Smooth muscle cell (in vitro differentiated cells): ENCODE results near the gene NBPF11. TPM values are rescaled to one million over a fixed set of nuclear protein-coding genes. Genes with fewer than 3 reads are reported as not detected.
A peak's percentile ranks its signal among the peaks of the same experiment; 100 is the strongest.
"Not testable (repeated sequence)": the region's sequence is repeated elsewhere in the genome, so short reads cannot be mapped to it uniquely, and the experiment has no call there.

Experiments used
- DNase-seq: peaks from one replicate; lab custom pipeline; 2025; ENCODE audit not compliant: unreplicated experiment; lab: John Stamatoyannopoulos, UW
- H2AFZ ChIP-seq: fragments of 200-600 bp; sonication (generic); 2 replicates; pipeline ENCODE4 v1.6.0; 2016; ENCODE audit warnings: antibody characterized with exemption, low read depth, mild to moderate bottlenecking
- H3F3A ChIP-seq: fragments of 200-600 bp; sonication (generic); 2 replicates; pipeline ENCODE4 v1.6.0; 2017; ENCODE audit warnings: antibody characterized with exemption, low read depth
- H3K27ac ChIP-seq: fragments of 200-600 bp; sonication (generic); 2 replicates; pipeline ENCODE4 v1.5.1; 2016; ENCODE audit warnings: low read depth, mild to moderate bottlenecking
- H3K27me3 ChIP-seq: fragments of 200-600 bp; sonication (generic); 2 replicates; pipeline ENCODE4 v1.6.1; 2016; ENCODE audit warnings: low read depth, mild to moderate bottlenecking
- H3K36me3 ChIP-seq: fragments of 200-600 bp; sonication (generic); 2 replicates; pipeline ENCODE4 v1.5.1; 2016; ENCODE audit warnings: low read depth
- H3K4me1 ChIP-seq: fragments of 200-600 bp; sonication (generic); 2 replicates; pipeline ENCODE4 v1.5.1; 2016; ENCODE audit warnings: low read depth
- H3K4me2 ChIP-seq: fragments of 200-600 bp; sonication (generic); 2 replicates; pipeline ENCODE4 v1.6.0; 2016; ENCODE audit warnings: mild to moderate bottlenecking
- H3K4me3 ChIP-seq: fragments of 200-600 bp; sonication (generic); 2 replicates; pipeline ENCODE4 v1.5.1; 2016; ENCODE audit warnings: mild to moderate bottlenecking
- H3K79me2 ChIP-seq: fragments of 200-600 bp; sonication (generic); 2 replicates; pipeline ENCODE4 v1.6.0; 2016; ENCODE audit warnings: low read depth, mild to moderate bottlenecking
- H3K9ac ChIP-seq: fragments of 200-600 bp; sonication (generic); 2 replicates; pipeline ENCODE4 v1.6.0; 2016; ENCODE audit warnings: low read depth
- H3K9me3 ChIP-seq: fragments of 200-600 bp; sonication (generic); replicated peaks from 2 replicates; pipeline ENCODE4 v1.5.1; 2016; ENCODE audit warnings: low read depth
- H4K20me1 ChIP-seq: fragments of 200-600 bp; sonication (generic); 2 replicates; pipeline ENCODE4 v1.6.0; 2016; ENCODE audit warnings: low read depth
- WGBS: methylation state at CpG from one replicate; pipeline ENCODE4 v1.1.7; 2016; ENCODE audit warnings: low lambda C conversion rate; 5-methylcytosine and 5-hydroxymethylcytosine counted together
- polyA plus RNA-seq: library from polyadenylated mRNA; unstranded; fragments of >200 nt; fragmentation: Nextera tagmentation; extraction: Ambion mirVana; gene quantifications from 2 replicates; pipeline ENCODE4 v1.2.1, GENCODE V29; 2016
- total RNA-seq: library from RNA; depleted of rRNA; stranded (reverse); fragments of >200 nt; gene quantifications from 2 replicates; pipeline ENCODE4 v1.2.3, GENCODE V29; 2014

The NBPF11 gene
- total and polyA plus RNA-seq, 2 experiments from 2014 or later = 5.3 to 6.7 TPM

- not testable (repeated sequence) for H3F3A ChIP-seq, H3K9me3 ChIP-seq, H3K79me2 ChIP-seq, H3K4me1 ChIP-seq, H4K20me1 ChIP-seq, DNase-seq, H3K36me3 ChIP-seq, H3K27me3 ChIP-seq
- peak overlapping the region; percentile 91 for H2AFZ ChIP-seq
- peak overlapping the region; percentile 87 for H3K4me2 ChIP-seq
- peak overlapping the region; percentile 79 for H3K4me3 ChIP-seq
- peak overlapping the region; percentile 65 for H3K9ac ChIP-seq
- peak overlapping the region; percentile 75 for H3K27ac ChIP-seq
- WGBS = 0% methylated on average over 32 of the region's 40 CpGs
Observed at GRCh38 chr1:148151371-148151819, 686 bp downstream of the NBPF11 start.

GRCh38 chr1:148150945-148151344 is 1.1 kb downstream of the NBPF11 start:
- H3K27ac ChIP-seq = peak overlapping the region; percentile 75
- H3K27me3 ChIP-seq, DNase-seq, H3K4me1 ChIP-seq, H3K9me3 ChIP-seq, H2AFZ ChIP-seq, H3K79me2 ChIP-seq, H3F3A ChIP-seq, H3K36me3 ChIP-seq, H4K20me1 ChIP-seq: not testable (repeated sequence)
- H3K9ac ChIP-seq = peak overlapping the region; percentile 65
- peak overlapping the region; percentile 79 for H3K4me3 ChIP-seq
- H3K4me2 ChIP-seq = peak overlapping the region; percentile 87
- WGBS = 13% methylated on average over 11 of the region's 13 CpGs

- H3K79me2 ChIP-seq, H3K27ac ChIP-seq, DNase-seq, H3K4me3 ChIP-seq, H3K27me3 ChIP-seq, H3K36me3 ChIP-seq, H3K4me1 ChIP-seq, H2AFZ ChIP-seq, H4K20me1 ChIP-seq, H3K4me2 ChIP-seq, H3K9ac ChIP-seq, H3F3A ChIP-seq, H3K9me3 ChIP-seq: not testable (repeated sequence)
- WGBS = 73% methylated on average over 2 of the region's 6 CpGs
Observed at GRCh38 chr1:148150014-148150413, 2.1 kb downstream of the NBPF11 start.

GRCh38 chr1:148149050-148149815 is 2.8 kb downstream of the NBPF11 start:
- H3K27me3 ChIP-seq, H3K36me3 ChIP-seq, H3K9ac ChIP-seq, H3K9me3 ChIP-seq, H3F3A ChIP-seq, H3K4me1 ChIP-seq, DNase-seq, H2AFZ ChIP-seq, H3K4me2 ChIP-seq, H3K27ac ChIP-seq, H4K20me1 ChIP-seq, H3K4me3 ChIP-seq, H3K79me2 ChIP-seq: not testable (repeated sequence)
- WGBS = 98% methylated on average over 46 of the region's 72 CpGs

GRCh38 chr1:148147052-148147838 is 4.8 kb downstream of the NBPF11 start:
- H3K27me3 ChIP-seq, DNase-seq, H3F3A ChIP-seq, H3K79me2 ChIP-seq, H3K36me3 ChIP-seq, H3K9ac ChIP-seq, H4K20me1 ChIP-seq, H3K9me3 ChIP-seq, H2AFZ ChIP-seq, H3K4me2 ChIP-seq, H3K4me1 ChIP-seq, H3K4me3 ChIP-seq, H3K27ac ChIP-seq: not testable (repeated sequence)
- WGBS = 91% methylated on average over 19 of the region's 28 CpGs

- H3K79me2 ChIP-seq, H3K9me3 ChIP-seq, H3K27me3 ChIP-seq, H2AFZ ChIP-seq, DNase-seq, H3K4me1 ChIP-seq, H3K4me3 ChIP-seq, H4K20me1 ChIP-seq, H3K36me3 ChIP-seq, H3K9ac ChIP-seq, H3F3A ChIP-seq, H3K27ac ChIP-seq, H3K4me2 ChIP-seq: not testable (repeated sequence)
- WGBS = 99% methylated on average over 16 of the region's 66 CpGs
Observed at GRCh38 chr1:148146191-148146997, 5.7 kb downstream of the NBPF11 start.

- not testable (repeated sequence) for H3K36me3 ChIP-seq, H3K9me3 ChIP-seq, H4K20me1 ChIP-seq, H3K4me3 ChIP-seq, H3F3A ChIP-seq, H3K27ac ChIP-seq, H3K27me3 ChIP-seq, H2AFZ ChIP-seq, DNase-seq, H3K79me2 ChIP-seq, H3K9ac ChIP-seq, H3K4me1 ChIP-seq, H3K4me2 ChIP-seq
- 99% methylated on average over 6 of the region's 6 CpGs for WGBS
Observed at GRCh38 chr1:148143223-148143622, 8.9 kb downstream of the NBPF11 start.

- not testable (repeated sequence) for H3K4me3 ChIP-seq, H3K9ac ChIP-seq, H3K4me2 ChIP-seq, H3K79me2 ChIP-seq, H3K27ac ChIP-seq, H3K27me3 ChIP-seq, H3K4me1 ChIP-seq, DNase-seq, H3K36me3 ChIP-seq, H3F3A ChIP-seq, H4K20me1 ChIP-seq, H3K9me3 ChIP-seq, H2AFZ ChIP-seq
- WGBS = 100% methylated on average over 1 of the region's 1 CpG
Observed at GRCh38 chr1:148141936-148142335, 10.1 kb downstream of the NBPF11 start.
